DND-41 (cell line): ENCODE results near the gene DENND4B.
"Not testable (repeated sequence)": the region's sequence is repeated elsewhere in the genome, so short reads cannot be mapped to it uniquely, and the experiment has no call there.

Experiments used
- ATAC-seq: fragments of 200-7000 bp; cut with Tn5 transposase; 3 replicates; pipeline ENCODE4 v1.9.1; 2021; ENCODE audit warnings: low read depth; ENCODE audit not compliant: insufficient read depth
- DNase-seq: peaks from one replicate; pipeline ENCODE4 v3.0.0-alpha.2; 2020
- H2AFZ ChIP-seq: 2 replicates; pipeline ENCODE4 v1.6.0; 2012; ENCODE audit warnings: low read depth, low read length
- H3K27ac ChIP-seq: 2 replicates; pipeline ENCODE4 v1.5.1; 2012; ENCODE audit warnings: low read length, inconsistent platforms
- H3K27me3 ChIP-seq: fragments of 200-600 bp; sonication (generic); 2 replicates; pipeline ENCODE4 v1.6.0; 2012; ENCODE audit warnings: low read length, mild to moderate bottlenecking, inconsistent platforms; ENCODE audit not compliant: insufficient read depth, poor library complexity
- H3K36me3 ChIP-seq: 2 replicates; pipeline ENCODE4 v1.5.1; 2012; ENCODE audit warnings: low read length, inconsistent platforms; ENCODE audit not compliant: insufficient read depth
- H3K4me1 ChIP-seq: 2 replicates; pipeline ENCODE4 v1.5.1; 2012; ENCODE audit warnings: mild to moderate bottlenecking, low read length; ENCODE audit not compliant: insufficient read depth
- H3K4me2 ChIP-seq: 2 replicates; pipeline ENCODE4 v1.6.0; 2012; ENCODE audit warnings: mild to moderate bottlenecking, moderate library complexity, low read length, inconsistent platforms; ENCODE audit not compliant: insufficient read depth
- H3K4me3 ChIP-seq, 2 experiments: fragments of 200-600 bp in 1 of 2; shearing (Covaris generic) in 1 of 2; 2 replicates each; pipeline ENCODE4 v1.5.1; 2012 to 2016; ENCODE audit warnings: inconsistent platforms in 2 of 2, low read length in 2 of 2, mild to moderate bottlenecking in 2 of 2, low read depth in 1 of 2, moderate library complexity in 1 of 2
- H3K79me2 ChIP-seq: 2 replicates; pipeline ENCODE4 v1.6.0; 2012; ENCODE audit warnings: low read length, inconsistent platforms; ENCODE audit not compliant: insufficient read depth
- H3K9ac ChIP-seq: 2 replicates; pipeline ENCODE4 v1.6.0; 2012; ENCODE audit warnings: low read depth, mild to moderate bottlenecking, inconsistent platforms, low read length, moderate library complexity
- H3K9me3 ChIP-seq: 2 replicates; pipeline ENCODE4 v1.5.1; 2012; ENCODE audit warnings: low read length, moderate library complexity, mild to moderate bottlenecking, inconsistent platforms; ENCODE audit not compliant: insufficient read depth, severe bottlenecking
- H4K20me1 ChIP-seq: 2 replicates; pipeline ENCODE4 v1.6.0; 2012; ENCODE audit warnings: low read length; ENCODE audit not compliant: insufficient read depth
- CTCF ChIP-seq: IDR thresholded peaks from 2 replicates; pipeline ENCODE4 v1.5.1; 2012; ENCODE audit warnings: borderline replicate concordance, low read length, moderate library complexity, mild to moderate bottlenecking; ENCODE audit not compliant: poor library complexity, severe bottlenecking; ENCODE audit errors: extremely low read depth
- EZH2 ChIP-seq: IDR thresholded peaks from 3 replicates; pipeline ENCODE4 v1.6.1; 2012; ENCODE audit warnings: borderline replicate concordance, low read depth, mild to moderate bottlenecking, moderate library complexity, low read length, inconsistent platforms; ENCODE audit not compliant: severe bottlenecking

The DENND4B gene

GRCh38 chr1:153984123-153984894 lies 37.8 kb upstream of the DENND4B start:
- Histone ChIP-seq H3K36me3 (no peaks in the 10 kb centered on the region), H2AFZ (no peak overlapping the region), H3K9ac (no peak overlapping the region), H3K4me2 (no peak overlapping the region), H4K20me1 (no peaks in the 10 kb centered on the region), H3K27ac (no peak overlapping the region), H3K27me3 (no peaks in the 10 kb centered on the region), H3K79me2 (no peaks in the 10 kb centered on the region), H3K9me3 (no peaks in the 10 kb centered on the region), H3K4me1 (peaks cover 18% of the 10 kb centered on the region), H3K4me3 (no peak overlapping the region)
- no peak for DNase-seq
- ATAC-seq: no peak
- TF ChIP-seq CTCF (no peak), EZH2 (no peak)

DNA sequence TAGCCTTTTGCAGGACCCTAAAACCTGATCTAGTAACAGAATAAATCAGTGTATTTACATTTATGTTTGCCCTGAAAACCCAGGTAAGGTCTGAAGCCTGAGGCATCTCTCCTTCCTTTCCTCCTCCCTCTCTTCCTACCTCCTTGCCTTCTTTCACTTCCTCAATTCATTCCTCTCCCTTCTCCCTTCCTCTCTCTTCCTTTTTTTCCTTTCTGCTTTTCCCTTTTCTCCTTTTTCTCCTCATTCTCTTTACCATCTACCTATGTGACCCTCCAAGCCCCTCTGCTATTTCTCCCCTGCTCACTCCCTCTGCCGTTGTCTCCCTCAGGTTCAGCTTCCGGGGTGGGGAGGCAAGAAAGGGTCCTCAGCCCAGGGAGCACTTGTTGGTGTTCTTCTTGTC lies 35.2 kb upstream of the DENND4B start:
- H2AFZ ChIP-seq, H3K9ac ChIP-seq, H3K9me3 ChIP-seq, H3K27ac ChIP-seq, H4K20me1 ChIP-seq, DNase-seq, H3K36me3 ChIP-seq, H3K4me2 ChIP-seq, H3K27me3 ChIP-seq, H3K4me3 ChIP-seq, ATAC-seq: not testable (repeated sequence)
- Histone ChIP-seq H3K4me1 (peaks cover 26% of the 10 kb centered on the region), H3K79me2 (peaks cover 12% of the 10 kb centered on the region)

DNA sequence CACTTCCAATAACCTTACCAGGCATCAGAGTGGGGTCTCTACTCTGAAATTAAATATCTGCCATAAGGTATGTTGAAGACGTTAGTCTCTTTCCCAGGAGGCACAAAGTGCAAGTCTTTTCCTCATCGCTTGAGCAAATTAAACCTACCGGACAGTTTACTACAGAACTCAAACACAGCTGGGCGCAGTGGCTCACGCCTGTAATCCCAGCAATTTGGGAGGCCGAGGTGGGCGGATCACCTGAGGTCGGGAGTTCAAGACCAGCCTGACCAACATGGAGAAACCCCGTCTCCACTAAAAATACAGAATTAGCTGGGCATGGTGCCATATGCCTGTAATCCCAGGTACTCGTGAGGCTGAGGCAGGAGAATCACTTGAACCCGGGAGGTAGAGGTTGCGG lies 32.6 kb upstream of the DENND4B start:
- H3K27me3 ChIP-seq, DNase-seq, H4K20me1 ChIP-seq, H3K9me3 ChIP-seq, ATAC-seq, H3K9ac ChIP-seq, H3K27ac ChIP-seq, H2AFZ ChIP-seq, H3K4me3 ChIP-seq: not testable (repeated sequence)
- H3K4me1 ChIP-seq: peaks cover 35% of the 10 kb centered on the region
- peaks cover 21% of the 10 kb centered on the region for H3K36me3 ChIP-seq
- H3K79me2 ChIP-seq: peaks cover 29% of the 10 kb centered on the region
- peak overlapping the region; percentile 88 for H3K4me2 ChIP-seq

DNA sequence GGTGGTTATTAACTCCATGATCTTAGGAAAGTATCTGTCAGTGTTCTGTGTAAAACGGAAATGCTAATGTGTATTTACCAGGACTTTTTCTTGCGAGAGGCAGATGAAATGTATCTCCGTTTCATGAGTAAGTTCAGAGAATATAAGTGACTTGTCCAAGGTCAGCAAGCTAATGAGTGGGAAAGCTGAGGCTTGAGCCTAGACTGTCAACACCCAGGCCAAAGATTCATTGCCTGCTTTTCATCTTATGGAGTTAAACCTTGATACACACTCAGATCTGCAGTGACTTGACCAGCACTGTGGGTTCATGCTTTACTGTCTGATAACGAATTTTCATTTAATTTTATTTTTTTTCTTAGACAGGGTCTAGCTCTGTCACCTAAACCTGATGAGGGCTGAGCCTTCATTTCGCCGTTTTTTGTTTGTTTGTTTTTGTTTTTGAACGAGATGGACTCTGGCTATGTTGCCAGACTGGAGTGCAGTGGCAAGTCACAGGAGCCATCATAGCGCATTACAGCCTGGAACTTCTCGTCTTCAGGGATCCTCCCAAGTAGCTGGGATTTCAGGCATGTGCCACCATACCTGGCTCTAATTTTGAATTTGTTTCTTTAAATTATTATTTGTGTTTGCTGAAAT lies 31.9 kb upstream of the DENND4B start:
- ATAC-seq (no peak), DNase-seq (no peak)
- H2AFZ ChIP-seq: peak overlapping the region; percentile 96
- peak overlapping the region; percentile 88 for H3K4me2 ChIP-seq
- H4K20me1 ChIP-seq: 0 out of 2 replicates have a peak, but pooled peaks cover 3% of the 10 kb centered on the region
- H3K9ac ChIP-seq: peak overlapping the region; percentile 84
- peak overlapping the region; percentile 53 to 86 for H3K4me3 ChIP-seq
- H3K79me2 ChIP-seq: peaks cover 29% of the 10 kb centered on the region
- H3K9me3 ChIP-seq: no peaks in the 10 kb centered on the region
- peaks cover 28% of the 10 kb centered on the region for H3K36me3 ChIP-seq
- H3K4me1 ChIP-seq: peaks cover 35% of the 10 kb centered on the region
- no peaks in the 10 kb centered on the region for H3K27me3 ChIP-seq
- no peak for TF ChIP-seq EZH2
- TF ChIP-seq CTCF: no peak
- H3K27ac ChIP-seq: peak overlapping the region; percentile 81
